HUDEP-2 (cell line): ENCODE measurements around the gene ADAMTS2.
A peak's percentile ranks its signal among the peaks of the same experiment; 100 is the strongest.

ENCODE experiments used
- DNase-seq, 76 experiments: peaks; one replicate each; lab custom pipeline; 2025; ENCODE audit not compliant: unreplicated experiment in 76 of 76; lab: John Stamatoyannopoulos, UW

The ADAMTS2 gene

DNA sequence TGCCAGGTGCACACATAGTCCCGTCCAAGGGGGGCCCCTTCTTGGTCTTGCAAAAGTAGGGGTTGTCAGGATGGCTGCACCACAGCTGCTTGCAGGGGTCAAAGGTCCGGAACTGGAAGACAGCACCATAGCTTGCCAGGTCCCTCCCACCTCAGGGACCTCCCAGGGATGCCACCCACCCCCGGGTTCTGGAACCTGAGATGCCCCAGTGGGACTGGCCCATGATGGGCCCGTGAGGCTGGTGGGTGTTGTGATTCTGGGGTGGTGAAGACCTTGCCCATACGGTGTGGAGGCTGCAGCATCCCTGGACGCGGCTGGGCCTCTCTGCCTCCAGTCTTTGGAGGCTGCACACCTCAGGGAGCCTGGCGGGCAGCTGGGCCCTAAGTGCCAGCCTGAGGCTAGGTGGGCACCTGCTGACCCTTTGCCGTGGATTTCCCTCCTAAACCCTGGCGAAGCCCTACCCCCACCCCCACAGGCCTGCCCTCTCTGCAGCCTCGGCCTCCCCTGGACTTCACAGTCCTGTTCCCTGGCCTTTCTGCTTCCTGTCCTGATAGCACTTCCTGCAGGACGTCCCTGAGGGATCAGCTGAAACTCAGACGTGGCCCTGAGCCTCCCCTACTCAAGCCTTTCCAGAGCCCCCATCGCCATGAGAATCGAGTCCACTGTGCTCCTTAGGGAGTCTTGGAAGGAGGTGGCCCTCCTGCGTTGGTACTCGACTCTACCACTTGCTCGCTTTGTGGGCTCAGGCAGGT lies 192.9 kb downstream of the ADAMTS2 start:
- no peak for DNase-seq

DNA sequence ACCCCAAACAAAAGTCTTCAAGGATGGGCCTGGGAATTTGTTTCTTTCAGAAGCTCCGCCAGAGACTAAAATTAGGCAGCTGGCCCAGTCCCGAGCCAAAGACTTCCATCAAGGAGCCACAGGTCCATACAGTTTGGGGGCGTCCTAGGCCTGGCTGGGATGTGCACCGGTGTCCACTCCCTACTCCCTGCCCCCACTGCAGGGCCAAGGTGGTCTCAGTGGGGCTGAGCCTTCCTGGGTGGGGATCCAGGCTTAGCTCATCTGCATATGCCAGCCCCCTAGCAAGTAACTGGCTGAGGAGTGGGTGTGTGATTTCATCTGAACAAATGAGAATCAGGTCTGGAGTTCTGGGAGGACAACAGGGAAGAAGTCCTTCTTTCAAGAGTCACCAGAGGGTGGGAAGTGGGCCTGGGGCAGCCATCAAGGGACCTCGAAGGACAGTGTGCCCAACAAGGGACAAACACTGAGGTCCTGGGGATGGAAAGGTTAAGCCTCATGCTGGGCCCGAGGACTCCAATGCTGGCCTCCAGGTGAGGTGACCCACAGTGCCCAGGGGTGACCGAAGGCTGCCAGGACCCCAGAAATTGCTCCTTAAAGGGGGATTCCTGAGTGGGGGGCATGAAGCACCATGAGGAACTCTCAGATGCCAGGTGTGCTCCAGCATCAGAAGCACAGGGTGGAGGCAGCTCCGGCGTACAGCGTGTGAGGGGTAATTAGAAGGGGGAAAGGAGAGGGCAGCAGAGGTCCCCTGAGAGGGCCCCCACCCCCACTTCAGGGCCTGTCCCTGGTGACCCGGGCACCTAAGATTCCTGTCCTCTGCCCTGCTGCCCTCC lies 193.8 kb downstream of the ADAMTS2 start:
- DNase-seq = no peak

DNA sequence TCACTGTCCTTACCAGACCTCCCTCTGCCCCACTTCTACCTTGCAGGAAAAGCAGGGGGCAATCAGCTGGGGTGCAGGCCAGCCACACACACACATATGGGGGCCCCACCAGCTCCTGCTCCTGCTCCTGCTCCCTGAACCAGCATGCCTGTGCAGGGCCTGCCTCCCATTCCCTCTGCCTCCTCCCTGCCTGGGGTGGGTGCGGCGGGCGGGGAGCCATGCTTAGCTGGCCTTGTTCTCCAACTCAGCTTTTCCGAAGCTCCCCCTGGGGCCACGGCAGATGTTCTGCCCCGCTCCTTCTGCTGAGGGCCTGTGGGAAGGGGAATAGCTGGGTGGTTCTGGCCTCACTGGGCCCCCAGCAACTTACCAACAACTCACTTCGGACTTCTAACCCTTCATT lies 195.2 kb downstream of the ADAMTS2 start:
- DNase-seq = no peak

DNA sequence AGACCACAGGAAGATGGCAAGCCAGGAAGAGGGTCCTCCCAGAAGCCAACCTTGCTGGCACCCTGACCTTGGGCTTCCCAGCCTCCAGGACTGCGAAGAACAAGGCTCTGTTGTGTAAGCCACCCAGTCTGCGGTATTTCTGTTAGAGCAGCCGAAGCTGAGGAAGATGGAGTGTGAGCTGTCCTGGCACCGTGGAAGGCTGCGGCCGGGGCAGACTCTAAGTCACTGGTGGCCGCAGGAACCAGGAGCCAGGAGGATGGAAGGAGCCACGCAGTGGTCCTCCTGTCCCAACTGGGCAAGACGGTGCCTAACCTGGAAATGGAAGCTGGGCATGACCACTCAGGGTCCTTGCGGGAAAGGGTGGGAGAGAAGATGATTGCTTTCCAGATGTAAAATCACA lies 196.0 kb downstream of the ADAMTS2 start:
- no peak for DNase-seq

DNA sequence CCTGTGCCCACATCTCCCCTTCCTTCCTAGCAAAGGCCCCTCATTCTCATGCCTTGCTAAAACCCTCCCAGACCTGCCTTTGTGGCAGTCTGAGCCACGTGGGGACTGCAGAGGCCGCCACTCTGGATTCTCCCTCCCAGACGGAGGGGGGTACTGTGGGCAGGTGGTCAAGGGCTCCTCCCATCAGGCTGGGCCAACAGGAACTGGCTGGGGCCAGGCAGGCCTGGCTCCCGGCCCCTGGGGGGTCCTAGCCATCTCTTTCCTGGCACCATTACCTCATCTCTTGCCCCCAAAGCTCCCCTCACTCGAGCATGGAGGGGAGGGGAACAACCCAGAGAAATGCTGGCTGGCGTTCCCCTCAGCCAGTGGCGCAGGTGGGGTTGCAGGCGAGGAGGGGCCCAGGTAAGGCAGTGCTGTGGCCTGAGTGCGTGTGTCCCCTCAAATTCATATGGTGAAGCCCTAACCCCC lies 196.5 kb downstream of the ADAMTS2 start:
- DNase-seq = no peak

DNA sequence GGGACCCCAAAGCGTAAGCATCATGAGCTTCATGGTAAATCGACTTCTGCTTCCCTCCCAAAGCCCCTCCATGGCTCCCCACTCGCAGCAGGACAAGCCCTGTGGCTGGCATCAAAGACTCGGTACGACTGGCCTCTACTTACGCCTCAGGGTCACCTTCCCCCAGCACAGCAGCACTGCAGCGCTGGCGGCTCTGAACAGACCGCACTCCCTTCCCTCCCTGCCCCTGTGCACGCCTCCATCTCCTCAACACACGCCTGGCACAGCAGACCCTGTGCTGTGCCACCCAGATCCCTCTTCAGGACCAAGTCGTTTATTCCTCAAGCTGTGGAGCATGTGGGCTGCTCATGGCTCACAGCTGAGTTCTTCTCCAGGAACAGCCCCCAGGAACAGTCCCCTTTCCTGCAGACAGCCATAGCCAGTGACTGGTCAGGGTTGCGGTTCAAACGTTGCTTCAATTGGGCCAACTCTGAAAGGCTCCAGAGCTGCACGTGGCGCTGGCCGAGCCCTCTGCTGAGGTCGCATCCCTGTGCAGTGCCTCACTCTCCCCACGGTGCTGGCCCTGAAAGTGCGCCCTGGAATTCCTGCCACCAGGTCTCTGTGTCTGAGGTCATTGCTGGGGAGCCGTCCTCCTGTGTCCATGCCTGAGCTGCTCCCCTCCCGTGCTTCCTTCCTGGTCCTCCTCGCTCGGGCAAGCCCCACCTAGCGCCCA lies 197.1 kb downstream of the ADAMTS2 start:
- DNase-seq = no peak

DNA sequence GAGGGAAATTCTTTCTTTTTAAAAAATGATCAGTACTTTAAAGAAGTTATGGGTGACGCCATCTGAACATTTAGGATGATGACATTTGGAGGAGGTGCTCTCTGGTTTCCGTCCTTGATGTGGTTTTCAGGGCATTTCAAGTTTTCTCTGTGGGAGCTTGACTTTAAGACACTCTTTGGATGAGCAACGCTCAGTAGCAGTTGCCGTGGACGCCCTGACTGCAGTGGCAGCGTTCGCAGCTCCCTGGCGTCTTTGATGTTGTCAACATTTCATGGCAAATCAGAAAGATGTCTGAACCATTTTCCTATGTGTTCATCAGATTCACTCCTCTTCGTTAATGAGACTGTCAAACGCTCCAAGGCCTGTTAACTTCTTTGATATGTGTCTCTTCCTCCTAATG lies 199.0 kb downstream of the ADAMTS2 start:
- DNase-seq = no peak

DNA sequence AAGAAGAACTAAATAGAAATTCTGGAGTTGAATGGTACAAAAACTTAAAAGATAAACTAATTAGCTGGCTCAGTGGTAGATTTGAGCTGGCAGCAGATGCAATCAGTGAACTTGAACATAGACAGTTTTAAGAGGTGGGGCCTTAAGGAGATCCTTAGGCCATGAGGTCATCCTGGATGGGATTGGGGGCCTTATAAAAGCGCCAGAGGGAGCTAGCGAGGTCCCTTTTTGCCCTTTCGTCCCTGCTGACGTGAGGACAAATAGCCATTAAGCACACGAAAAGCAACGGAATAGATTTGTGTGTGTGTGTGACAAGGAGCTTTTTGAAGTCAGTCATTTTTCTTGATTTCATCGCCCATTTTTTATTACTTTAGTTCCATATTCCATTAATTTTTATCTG lies 201.8 kb downstream of the ADAMTS2 start:
- DNase-seq = peak in 2 of 76 experiments; percentile 1 to 5

DNA sequence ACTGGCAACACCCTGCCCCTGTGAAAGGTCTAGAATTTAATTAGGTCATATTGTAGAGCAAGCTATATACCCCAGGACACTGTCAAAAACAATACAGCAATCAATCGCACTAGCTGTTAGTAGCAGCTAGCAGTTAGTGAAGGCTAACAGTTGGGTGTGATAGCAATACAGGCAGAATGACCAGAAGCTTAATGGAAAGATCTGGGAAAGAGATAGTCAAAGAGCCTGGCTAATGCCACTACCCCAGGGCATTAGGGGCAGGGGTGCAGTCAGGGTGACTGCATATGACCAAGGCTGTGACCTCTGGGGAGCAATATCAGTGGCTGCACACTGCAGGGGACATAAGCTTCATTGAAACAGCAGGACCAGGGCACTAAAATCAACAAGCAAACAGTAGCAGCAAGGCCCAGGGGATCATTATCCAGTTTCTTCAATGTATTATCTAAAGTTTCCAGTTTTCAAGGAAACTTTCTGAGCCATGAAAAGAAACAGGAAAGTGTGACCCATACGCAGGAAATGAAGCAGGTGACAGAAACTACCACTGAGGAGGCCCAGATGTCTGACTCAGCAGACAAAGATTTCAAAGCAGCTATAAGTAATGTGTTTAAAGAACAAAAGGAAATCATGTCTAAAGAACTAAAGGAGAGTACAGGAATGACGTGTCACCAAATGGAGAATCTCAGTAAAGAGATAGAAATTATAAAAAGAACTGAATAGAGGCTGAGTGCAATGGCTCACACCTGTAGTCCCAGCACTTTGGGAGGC lies 202.6 kb downstream of the ADAMTS2 start:
- DNase-seq = no peak

DNA sequence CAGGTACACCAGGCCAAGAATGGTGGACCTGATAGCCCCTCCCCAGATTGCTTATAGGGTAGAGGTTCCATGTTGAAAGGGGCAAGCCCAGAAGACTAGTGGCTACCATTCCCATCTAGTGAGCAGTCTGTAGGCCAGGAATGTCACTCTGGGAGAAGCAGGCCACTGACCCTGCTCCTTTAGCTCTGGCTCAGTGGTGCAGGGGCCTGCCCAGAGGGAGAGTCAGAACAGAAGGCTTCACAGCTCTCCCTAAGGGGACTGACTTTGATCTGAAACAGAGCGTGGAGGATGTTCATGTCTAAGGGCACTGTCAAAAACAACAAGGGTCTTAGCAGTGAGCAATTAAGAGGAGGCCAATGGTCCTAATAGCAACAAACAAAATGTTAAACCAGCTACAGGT lies 203.4 kb downstream of the ADAMTS2 start:
- DNase-seq = no peak

DNA sequence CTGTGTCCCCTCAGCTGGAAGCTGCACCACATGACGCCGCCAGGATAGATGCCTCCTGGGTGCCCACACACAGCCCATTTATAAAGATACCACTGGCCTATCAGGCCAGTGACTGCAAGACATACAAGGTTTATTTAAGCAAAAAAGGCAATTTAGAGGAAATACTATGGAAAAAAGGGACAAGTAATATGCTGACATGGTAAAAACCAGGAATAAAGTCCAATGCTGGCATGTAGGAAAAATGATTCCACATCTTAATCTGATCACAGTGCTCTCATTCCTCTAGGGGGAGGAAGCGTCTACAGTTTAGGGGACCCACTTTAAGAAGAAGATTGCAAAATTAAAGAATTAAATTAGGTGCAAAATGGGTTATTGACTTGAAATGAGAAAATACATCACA lies 205.0 kb downstream of the ADAMTS2 start:
- DNase-seq = no peak

DNA sequence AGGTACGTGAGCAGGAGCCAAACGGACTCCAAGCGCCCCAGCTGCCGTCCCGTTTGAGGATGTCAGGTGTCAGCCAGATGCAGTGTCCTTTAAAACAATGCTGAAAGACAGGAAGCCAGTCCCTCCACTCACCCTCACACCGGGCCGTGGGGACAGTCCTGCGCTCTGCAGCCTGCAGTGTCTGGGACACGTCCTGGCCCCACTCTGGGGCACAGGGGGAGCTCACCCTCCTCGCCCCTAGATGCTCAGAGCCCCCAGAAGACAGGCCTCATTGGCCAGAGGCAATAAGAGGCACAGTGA lies 205.4 kb downstream of the ADAMTS2 start:
- DNase-seq = no peak

DNA sequence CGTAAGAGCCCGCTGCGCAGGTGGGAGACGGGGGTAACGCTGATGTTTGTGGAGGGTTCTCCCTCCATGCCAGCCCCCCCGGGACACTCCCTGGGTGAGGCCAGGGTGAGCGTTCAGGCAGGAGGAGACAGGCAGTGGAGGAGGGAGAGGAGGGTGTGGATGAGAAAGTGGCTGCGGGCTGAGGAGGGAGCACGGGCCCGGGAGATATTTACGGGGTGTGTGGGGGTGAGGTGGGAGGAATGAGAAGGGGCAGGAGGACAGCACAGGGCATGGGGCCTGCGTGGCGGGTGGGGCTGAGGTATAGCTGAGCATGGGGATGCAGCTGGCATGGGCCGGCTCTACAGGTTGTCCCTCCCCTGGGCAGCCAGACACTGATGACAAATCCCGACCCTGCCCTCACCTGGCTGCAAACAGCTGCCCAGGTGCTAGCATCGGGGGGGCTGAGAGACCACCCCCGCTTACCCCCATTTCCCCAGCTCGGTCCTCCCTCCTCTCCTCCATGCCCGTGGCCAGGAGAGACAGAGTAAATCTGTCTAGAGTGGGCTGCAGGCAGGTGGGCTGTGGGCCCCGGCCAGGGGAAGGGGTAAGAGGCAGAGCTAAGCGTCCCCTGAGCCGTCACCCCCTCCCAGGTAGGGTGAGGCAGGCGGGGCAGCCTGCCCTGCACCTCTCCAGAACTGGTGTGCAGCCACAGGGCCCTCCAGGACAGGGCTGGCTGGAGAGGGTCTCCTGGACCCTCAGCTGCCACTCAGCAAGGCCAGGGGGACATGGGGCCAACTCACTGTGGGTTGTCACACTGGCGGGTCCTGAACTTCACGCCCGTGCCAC lies 205.9 kb downstream of the ADAMTS2 start:
- DNase-seq = no peak

DNA sequence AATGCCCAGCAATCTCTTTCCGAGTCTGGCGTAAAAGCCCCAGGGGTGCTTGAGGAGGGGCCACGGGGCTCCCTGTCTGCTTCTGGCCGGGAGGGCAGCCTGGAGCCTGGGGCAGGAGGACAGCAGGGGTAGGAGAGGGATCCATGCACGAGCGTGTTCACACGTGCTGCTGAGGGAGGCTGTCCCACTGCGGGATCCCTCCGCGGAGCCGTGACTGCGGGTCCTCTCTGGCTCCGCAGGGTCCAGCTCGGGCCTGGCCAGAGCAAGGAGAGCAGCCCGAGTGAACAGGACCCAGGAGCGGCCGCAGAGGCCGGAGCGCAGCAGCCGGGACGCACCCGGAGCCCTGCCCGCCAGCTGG lies 206.7 kb downstream of the ADAMTS2 start:
- no peak for DNase-seq

DNA sequence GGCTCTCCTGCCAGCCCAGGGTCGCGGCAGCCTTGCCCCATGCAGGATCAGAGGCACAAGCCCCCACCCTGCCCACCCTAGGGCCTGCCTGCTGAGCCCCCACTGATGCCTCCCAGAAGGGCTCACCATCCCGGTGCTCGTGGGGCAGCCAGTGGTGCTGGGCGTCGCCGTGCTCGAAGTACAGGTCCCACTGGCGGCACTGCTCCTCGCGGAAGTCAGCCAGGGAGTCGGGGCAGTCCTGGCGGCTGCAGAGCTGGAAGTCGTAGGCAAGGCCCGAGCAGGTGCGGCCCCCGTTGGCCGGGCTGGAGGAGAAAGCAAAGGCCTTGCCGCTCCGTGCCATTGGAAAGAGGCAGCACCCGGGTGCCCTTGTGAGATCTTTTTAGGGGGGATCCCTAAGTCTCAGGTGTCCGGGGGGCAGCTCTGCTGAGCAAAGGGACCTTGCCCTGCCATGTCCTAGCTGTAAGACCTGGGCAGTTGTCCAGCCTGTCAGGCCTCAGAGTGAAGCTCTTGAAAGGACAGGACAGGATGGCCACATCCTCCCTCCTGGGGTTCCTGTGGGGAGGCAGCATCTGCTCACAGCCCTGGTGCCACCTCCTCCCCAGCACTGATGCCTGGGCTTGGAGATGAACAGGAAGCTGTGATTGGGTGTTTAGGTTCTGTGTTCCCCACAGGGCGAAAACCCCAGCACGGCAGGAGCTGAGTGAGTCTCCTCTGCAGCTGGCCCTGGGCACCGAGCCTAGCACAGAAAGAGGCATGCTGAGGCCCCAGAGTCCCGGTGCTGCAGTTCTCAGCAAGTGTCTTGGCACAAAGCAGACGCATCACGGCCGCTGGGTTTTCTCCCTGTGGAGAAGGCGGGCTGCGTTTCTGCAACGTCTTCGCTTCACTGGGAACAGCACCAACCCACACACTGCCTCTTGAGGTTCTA lies 207.4 kb downstream of the ADAMTS2 start:
- DNase-seq = no peak

DNA sequence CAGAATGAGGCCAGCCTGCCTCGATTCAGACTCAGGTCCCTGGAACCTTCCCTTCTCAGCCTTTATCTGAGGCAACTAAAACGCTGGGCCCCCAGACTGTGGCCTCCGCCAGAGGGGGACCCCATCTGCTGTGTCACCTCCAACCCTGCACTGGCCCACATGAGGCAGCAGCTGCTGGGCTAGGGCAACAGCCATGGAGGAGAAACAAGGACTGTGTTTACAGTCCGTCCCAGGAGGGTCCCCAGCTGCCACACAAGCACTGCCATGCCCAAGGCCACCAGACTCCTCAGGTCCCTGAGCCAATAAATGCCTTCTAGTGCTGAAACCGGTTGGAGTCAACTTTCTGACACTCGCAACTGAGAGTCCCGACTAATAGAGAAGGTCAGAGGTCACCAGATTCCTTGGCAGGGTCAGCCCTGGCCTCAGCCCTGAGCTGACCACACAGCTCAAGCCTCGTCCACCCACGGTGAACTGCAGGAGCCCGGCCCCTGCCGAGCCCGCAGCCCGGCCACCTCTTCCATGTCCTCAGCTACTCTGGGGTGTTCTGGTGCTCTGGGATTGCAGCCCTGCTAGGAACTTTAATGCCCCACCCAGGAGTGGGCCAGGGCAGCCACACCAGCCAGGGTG lies 208.1 kb downstream of the ADAMTS2 start:
- no peak for DNase-seq

DNA sequence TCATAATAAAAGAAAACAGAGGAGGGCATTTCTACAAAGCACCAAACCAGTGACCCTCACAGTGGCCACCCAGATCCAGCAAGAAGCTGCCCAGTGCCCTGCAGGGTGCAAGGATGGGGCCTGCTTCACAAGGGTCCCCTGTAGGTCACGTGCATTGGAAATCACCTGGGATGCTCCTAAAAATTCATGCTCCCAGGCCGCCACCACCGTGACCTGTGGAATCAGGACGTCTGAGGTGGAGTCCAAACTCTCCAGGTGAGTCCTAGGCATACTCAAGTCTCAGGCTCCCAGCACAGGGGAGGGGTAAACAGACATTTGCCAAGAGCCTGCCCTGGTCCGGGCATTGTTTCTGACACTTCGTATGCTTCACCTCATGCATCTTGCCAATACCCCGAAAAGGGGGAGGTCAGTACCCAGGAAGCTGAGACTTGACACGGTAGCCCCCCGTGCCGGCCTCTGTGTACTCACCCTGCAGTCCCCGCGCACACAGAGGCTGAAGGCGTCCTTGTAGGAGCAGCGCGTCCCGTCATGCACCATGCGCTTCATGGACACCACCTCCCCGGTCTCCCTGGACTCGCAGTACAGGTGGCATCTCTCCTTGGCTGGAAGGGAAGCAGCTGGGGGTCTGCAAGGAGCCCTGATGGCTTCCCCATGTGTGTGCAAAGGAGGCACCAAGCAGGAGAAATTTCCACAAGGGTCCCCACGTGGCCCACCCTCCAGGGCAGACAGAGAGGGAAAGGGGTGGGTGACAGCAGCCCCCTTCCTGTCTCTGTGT lies 209.6 kb downstream of the ADAMTS2 start:
- no peak for DNase-seq

DNA sequence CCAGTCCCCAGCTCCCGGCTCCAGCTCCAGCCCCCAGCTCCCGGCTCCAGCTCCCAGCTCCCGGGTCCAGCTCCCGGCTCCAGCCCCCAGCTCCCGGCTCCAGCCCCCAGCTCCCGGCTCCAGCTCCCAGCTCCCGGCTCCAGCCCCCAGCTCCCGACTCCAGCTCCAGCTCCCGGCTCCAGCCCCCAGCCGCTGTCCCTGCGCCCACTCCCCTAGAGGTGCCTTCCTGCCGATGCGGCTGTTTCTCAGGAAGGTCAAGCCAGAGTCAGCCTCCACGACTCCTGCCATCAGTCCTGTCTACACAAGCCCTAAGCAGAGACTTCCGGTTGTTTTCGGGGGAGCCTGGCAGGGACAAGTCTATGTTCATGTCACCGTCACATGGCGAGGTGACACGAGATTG lies 210.3 kb downstream of the ADAMTS2 start:
- DNase-seq = no peak
